Osteocyte (in vitro differentiated cells): Measurements from ENCODE around the gene DUS3L. TPM values are rescaled to one million over a fixed set of nuclear protein-coding genes. Genes with fewer than 3 reads are reported as not detected.
A peak's percentile ranks its signal among the peaks of the same experiment; 100 is the strongest.

Experiments used
- DNase-seq: peaks from one replicate; pipeline ENCODE4 v3.0.0; 2021; ENCODE audit warnings: mixed read lengths; ENCODE audit not compliant: unreplicated experiment; ENCODE audit errors: extremely low spot score
- H3K27ac Mint-ChIP-seq: one replicate; pipeline ENCODE4 v1.8.0; 2021; ENCODE audit warnings: mild to moderate bottlenecking, mixed read lengths; ENCODE audit not compliant: unreplicated experiment
- H3K27me3 Mint-ChIP-seq: one replicate; pipeline ENCODE4 v1.8.0; 2021; ENCODE audit warnings: mixed read lengths; ENCODE audit not compliant: unreplicated experiment
- H3K36me3 Mint-ChIP-seq: one replicate; pipeline ENCODE4 v1.8.0; 2021; ENCODE audit warnings: mixed read lengths; ENCODE audit not compliant: unreplicated experiment
- H3K4me1 Mint-ChIP-seq: one replicate; pipeline ENCODE4 v1.8.0; 2021; ENCODE audit warnings: mixed read lengths; ENCODE audit not compliant: unreplicated experiment
- H3K4me3 Mint-ChIP-seq: one replicate; pipeline ENCODE4 v1.8.0; 2021; ENCODE audit warnings: mild to moderate bottlenecking, moderate library complexity, mixed read lengths; ENCODE audit not compliant: unreplicated experiment
- H3K9me3 Mint-ChIP-seq: one replicate; pipeline ENCODE4 v1.8.0; 2021; ENCODE audit warnings: mixed read lengths; ENCODE audit not compliant: unreplicated experiment
- CTCF ChIP-seq: fragments of 200-600 bp; sonication (generic); IDR thresholded peaks from 2 replicates; pipeline ENCODE4 v1.5.0; 2021; ENCODE audit warnings: antibody characterized with exemption, mild to moderate bottlenecking, moderate library complexity
- total RNA-seq: library from RNA; stranded (reverse); gene quantifications from 2 replicates; pipeline ENCODE4 v1.2.1, GENCODE V29; 2021

DUS3L gene
- total RNA-seq, 1 donor from 2014 or later = 29.0 TPM

GRCh38 chr19:5828661-5829566 lies 38.0 kb upstream of the DUS3L start:
- H3K27ac Mint-ChIP-seq = peak overlapping the region; percentile 98
- TF ChIP-seq CTCF = no peak
- H3K4me1 Mint-ChIP-seq = peaks cover 8% of the 10 kb centered on the region
- H3K4me3 Mint-ChIP-seq = peak overlapping the region; percentile 98
- no peaks in the 10 kb centered on the region for H3K9me3 Mint-ChIP-seq
- DNase-seq = no peak
- H3K36me3 Mint-ChIP-seq = no peaks in the 10 kb centered on the region
- peaks cover 3% of the 10 kb centered on the region for H3K27me3 Mint-ChIP-seq

DNA sequence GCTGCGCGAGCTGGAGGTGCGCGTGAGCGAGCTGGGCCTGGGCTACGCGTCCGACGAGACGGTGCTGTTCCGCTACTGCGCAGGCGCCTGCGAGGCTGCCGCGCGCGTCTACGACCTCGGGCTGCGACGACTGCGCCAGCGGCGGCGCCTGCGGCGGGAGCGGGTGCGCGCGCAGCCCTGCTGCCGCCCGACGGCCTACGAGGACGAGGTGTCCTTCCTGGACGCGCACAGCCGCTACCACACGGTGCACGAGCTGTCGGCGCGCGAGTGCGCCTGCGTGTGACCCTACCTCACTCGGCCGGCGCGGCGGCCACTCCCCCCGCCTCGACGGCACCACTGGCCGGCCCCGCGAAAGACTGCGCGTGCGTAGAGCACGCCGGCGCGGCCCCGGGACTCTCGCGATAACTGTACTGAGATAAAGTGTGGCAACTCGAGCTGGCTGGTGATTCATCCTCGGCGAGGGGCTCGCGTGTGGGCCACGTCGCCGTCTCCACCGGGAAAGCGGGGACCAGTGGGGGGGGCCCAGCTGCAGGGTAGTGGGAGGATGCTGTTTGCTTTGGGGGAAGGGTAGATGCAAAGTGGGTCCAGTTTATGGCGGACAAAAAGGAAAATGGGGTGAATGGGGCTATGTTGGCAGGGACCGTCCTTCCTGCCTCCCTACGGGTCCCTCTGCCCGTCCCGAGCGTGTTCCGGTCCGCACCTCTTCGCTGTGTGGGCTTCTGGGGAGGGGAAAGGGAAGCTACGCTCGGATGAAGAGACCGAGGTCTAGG lies 37.1 kb upstream of the DUS3L start:
- peak; percentile 99 for DNase-seq
- H3K36me3 Mint-ChIP-seq = no peaks in the 10 kb centered on the region
- peaks cover 8% of the 10 kb centered on the region for H3K4me1 Mint-ChIP-seq
- H3K4me3 Mint-ChIP-seq = peak overlapping the region; percentile 98
- H3K9me3 Mint-ChIP-seq = no peaks in the 10 kb centered on the region
- no peaks in the 10 kb centered on the region for H3K27me3 Mint-ChIP-seq
- H3K27ac Mint-ChIP-seq = peak overlapping the region; percentile 98
- no peak for TF ChIP-seq CTCF

DNA sequence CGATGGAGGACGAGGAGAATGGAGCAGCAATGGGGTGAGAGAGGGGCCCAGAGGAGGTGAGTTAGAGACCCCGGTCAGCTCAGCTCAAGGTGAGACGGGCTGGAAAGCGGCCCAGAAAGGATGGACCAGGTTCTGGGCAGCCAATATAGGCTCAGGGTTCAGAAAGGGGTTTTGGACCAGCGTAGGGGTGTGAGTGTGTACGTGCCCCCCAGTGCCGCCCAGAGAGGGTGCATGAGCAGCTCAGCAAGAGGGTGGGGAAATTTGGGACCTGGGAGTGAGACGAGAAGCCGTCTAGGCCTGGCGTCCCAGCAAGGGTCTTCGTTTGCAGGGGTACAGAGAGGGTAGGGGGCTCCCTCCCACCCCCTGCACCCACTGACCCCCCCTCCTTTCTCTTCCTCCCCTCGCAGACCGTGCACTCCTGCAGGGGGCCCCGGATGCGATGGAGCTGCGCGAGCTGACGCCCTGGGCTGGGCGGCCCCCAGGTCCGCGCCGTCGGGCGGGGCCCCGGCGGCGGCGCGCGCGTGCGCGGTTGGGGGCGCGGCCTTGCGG lies 36.5 kb upstream of the DUS3L start:
- Mint-ChIP-seq H3K36me3 (no peaks in the 10 kb centered on the region), H3K4me1 (peaks cover 8% of the 10 kb centered on the region), H3K27me3 (no peaks in the 10 kb centered on the region), H3K27ac (peak overlapping the region; percentile 44), H3K9me3 (no peaks in the 10 kb centered on the region), H3K4me3 (peak overlapping the region; percentile 78)
- no peak for TF ChIP-seq CTCF
- no peak for DNase-seq

GRCh38 chr19:5826531-5827341 lies 35.8 kb upstream of the DUS3L start:
- Mint-ChIP-seq H3K27ac (peak overlapping the region; percentile 44), H3K4me3 (peak overlapping the region; percentile 78), H3K9me3 (no peaks in the 10 kb centered on the region), H3K36me3 (no peaks in the 10 kb centered on the region), H3K4me1 (peaks cover 8% of the 10 kb centered on the region), H3K27me3 (no peaks in the 10 kb centered on the region)
- TF ChIP-seq CTCF = no peak
- no peak for DNase-seq
